ENCODE measurements around the gene STK11IP.

- TF ChIP-seq POLR2A (IDR thresholded peaks at IDR 0.05; ENCODE audit: low read depth) (no peak), POLR2AphosphoS5 (IDR thresholded peaks at IDR 0.05) (no peak)
These were observed 65.6 kb downstream of the STK11IP start for GRCh38 chr2:219663116-219663762.
